Cardiac muscle cell (in vitro differentiated cells and primary cell): ENCODE measurements around the gene TMEM86A. TPM values are rescaled to one million over a fixed set of nuclear protein-coding genes. Genes with fewer than 3 reads are reported as not detected.

Experiments used
- DNase-seq, 2 donors: peaks; one replicate each; pipeline versions ENCODE4 v3.0.0 to v3.0.0-alpha.2; 2010 to 2017; ENCODE audit warnings: low read depth in 1 of 2, low spot score in 1 of 2
- H3K27ac ChIP-seq: fragments of 200-600 bp; sonication (generic); 2 replicates; pipeline ENCODE4 v1.5.1; 2016
- H3K27me3 ChIP-seq: fragments of 200-600 bp; sonication (generic); 2 replicates; pipeline ENCODE4 v1.6.0; 2016; ENCODE audit warnings: control low read depth
- H3K36me3 ChIP-seq: fragments of 200-600 bp; sonication (generic); 2 replicates; pipeline ENCODE4 v1.5.1; 2016; ENCODE audit warnings: control low read depth
- H3K4me1 ChIP-seq: fragments of 200-600 bp; sonication (generic); 2 replicates; pipeline ENCODE4 v1.8.1; 2017; ENCODE audit warnings: low read depth, mild to moderate bottlenecking, mixed run types
- H3K4me3 ChIP-seq: fragments of 200-600 bp; sonication (generic); 2 replicates; pipeline ENCODE4 v1.5.1; 2016; ENCODE audit warnings: mild to moderate bottlenecking
- H3K9me3 ChIP-seq: fragments of 200-600 bp; sonication (generic); 2 replicates; pipeline ENCODE4 v1.5.1; 2017; ENCODE audit warnings: low read depth, mild to moderate bottlenecking, control low read depth
- polyA plus RNA-seq: library from polyadenylated mRNA; unstranded; fragments of >200 nt; fragmentation: Nextera tagmentation; extraction: Ambion mirVana; gene quantifications from 2 replicates; pipeline ENCODE4 v1.2.1, GENCODE V29; 2016
- total RNA-seq: library from RNA; depleted of rRNA; stranded (reverse); fragments of >200 nt; gene quantifications from 2 replicates; pipeline ENCODE4 v1.2.3, GENCODE V29; 2016
- TF ChIP-seq, protein P1 (sequence below): IDR thresholded peaks from 2 replicates; pipeline ENCODE4 v1.5.1; 2012; ENCODE audit warnings: low read depth, mild to moderate bottlenecking, low read length

The TMEM86A gene
- total and polyA plus RNA-seq, 2 experiments from 2014 or later = 3.4 to 5.2 TPM

GRCh38 chr11:18752502-18752901, 53.9 kb downstream of the TMEM86A start:
- Histone ChIP-seq H3K36me3 (no peaks in the 10 kb centered on the region), H3K4me3 (no peak overlapping the region), H3K27me3 (no peaks in the 10 kb centered on the region), H3K27ac (no peak overlapping the region), H3K4me1 (no peaks in the 10 kb centered on the region), H3K9me3 (no peaks in the 10 kb centered on the region)
- no peak for DNase-seq
- TF ChIP-seq, protein P1, sequence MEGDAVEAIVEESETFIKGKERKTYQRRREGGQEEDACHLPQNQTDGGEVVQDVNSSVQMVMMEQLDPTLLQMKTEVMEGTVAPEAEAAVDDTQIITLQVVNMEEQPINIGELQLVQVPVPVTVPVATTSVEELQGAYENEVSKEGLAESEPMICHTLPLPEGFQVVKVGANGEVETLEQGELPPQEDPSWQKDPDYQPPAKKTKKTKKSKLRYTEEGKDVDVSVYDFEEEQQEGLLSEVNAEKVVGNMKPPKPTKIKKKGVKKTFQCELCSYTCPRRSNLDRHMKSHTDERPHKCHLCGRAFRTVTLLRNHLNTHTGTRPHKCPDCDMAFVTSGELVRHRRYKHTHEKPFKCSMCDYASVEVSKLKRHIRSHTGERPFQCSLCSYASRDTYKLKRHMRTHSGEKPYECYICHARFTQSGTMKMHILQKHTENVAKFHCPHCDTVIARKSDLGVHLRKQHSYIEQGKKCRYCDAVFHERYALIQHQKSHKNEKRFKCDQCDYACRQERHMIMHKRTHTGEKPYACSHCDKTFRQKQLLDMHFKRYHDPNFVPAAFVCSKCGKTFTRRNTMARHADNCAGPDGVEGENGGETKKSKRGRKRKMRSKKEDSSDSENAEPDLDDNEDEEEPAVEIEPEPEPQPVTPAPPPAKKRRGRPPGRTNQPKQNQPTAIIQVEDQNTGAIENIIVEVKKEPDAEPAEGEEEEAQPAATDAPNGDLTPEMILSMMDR = no peak

DNA sequence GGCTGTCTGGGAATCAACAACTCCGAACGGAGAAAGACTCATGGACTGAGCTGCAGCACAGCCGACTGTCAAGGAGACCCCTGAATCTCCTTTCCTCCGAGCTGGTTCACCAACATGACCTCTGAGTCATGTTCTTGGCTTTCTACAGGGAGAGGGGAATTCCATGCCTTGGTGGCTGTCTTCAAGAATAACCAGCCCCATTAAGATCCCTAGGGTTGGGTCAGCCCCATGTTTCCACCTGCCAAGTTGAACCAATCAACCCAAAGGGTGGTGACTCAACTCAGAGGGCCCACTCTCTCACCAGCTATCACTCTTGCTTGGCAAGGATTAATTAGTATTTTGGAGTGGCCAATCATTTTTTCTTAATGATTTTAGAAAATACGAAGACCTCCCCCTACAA, 55.7 kb downstream of the TMEM86A start:
- no peaks in the 10 kb centered on the region for H3K27me3 ChIP-seq
- no peak for DNase-seq
- TF ChIP-seq, protein P1 = no peak

More for the DNA sequence above, 55.7 kb downstream of the TMEM86A start:
- no peaks in the 10 kb centered on the region for H3K4me1 ChIP-seq
- no peaks in the 10 kb centered on the region for H3K9me3 ChIP-seq
- H3K27ac ChIP-seq = no peak overlapping the region
- no peaks in the 10 kb centered on the region for H3K36me3 ChIP-seq
- H3K4me3 ChIP-seq = no peak overlapping the region

Other genes with a start within 250 kb of the TMEM86A start
- not detected in 2 replicates for gene LDHAL6A, start 242.9 kb upstream of the TMEM86A start, total RNA-seq
- 0.12 TPM in 1 of 2 replicates, not detected in the other for gene LDHAL6A, start 242.9 kb upstream of the TMEM86A start, polyA plus RNA-seq
- 110 and 117 TPM in 2 replicates for gene TSG101, start 171.8 kb upstream of the TMEM86A start, total RNA-seq
- 151 and 152 TPM in 2 replicates for gene TSG101, start 171.8 kb upstream of the TMEM86A start, polyA plus RNA-seq
- 6.3 and 13.1 TPM in 2 replicates for gene UEVLD, start 110.0 kb upstream of the TMEM86A start, total RNA-seq
- gene UEVLD, start 110.0 kb upstream of the TMEM86A start, polyA plus RNA-seq = 9.4 and 18.6 TPM in 2 replicates
- 3.6 and 4.9 TPM in 2 replicates for gene MISFA, start 99.0 kb upstream of the TMEM86A start, total RNA-seq
- gene MISFA, start 99.0 kb upstream of the TMEM86A start, polyA plus RNA-seq = 4.0 and 6.1 TPM in 2 replicates
- 13.4 and 14.3 TPM in 2 replicates for gene SPTY2D1, start 64.4 kb upstream of the TMEM86A start, total RNA-seq
- gene SPTY2D1, start 64.4 kb upstream of the TMEM86A start, polyA plus RNA-seq = 4.3 and 6.6 TPM in 2 replicates
- 0.03 and 0.32 TPM in 2 replicates for gene IGSF22, start 27.4 kb downstream of the TMEM86A start, total RNA-seq
- gene IGSF22, start 27.4 kb downstream of the TMEM86A start, polyA plus RNA-seq = 0.64 and 0.82 TPM in 2 replicates
- 1.3 and 1.6 TPM in 2 replicates for gene PTPN5, start 93.0 kb downstream of the TMEM86A start, total RNA-seq
- 1.1 and 2.4 TPM in 2 replicates for gene PTPN5, start 93.0 kb downstream of the TMEM86A start, polyA plus RNA-seq
- not detected in 2 replicates for gene MRGPRX1, start 240.6 kb downstream of the TMEM86A start, total RNA-seq
- gene MRGPRX1, start 240.6 kb downstream of the TMEM86A start, polyA plus RNA-seq = not detected in 2 replicates